Measurements from ENCODE around the gene ZNRF3. TPM values are rescaled to one million over a fixed set of nuclear protein-coding genes. Genes with fewer than 3 reads are reported as not detected.
A peak's percentile ranks its signal among the peaks of the same experiment; 100 is the strongest.

ZNRF3 gene
- total RNA-seq, 4 donors from 2014 or later = 17.2 to 22.8 (median 19.5) TPM

GRCh38 chr22:28918550-28919271 lies 35.3 kb downstream of the ZNRF3 start:
- TF ChIP-seq POLR2A (IDR thresholded peaks at IDR 0.05) (no peak), CTCF (IDR thresholded peaks at IDR 0.05) (no peak)
- no peak overlapping the region for H3K4me3 ChIP-seq (ENCODE audit: low read depth, poor library complexity, severe bottlenecking)
- intact Hi-C loops (cut with DNase I; ENCODE audit: low total_unique reads) = no loop called here
- DNase-seq (ENCODE audit: low spot score in 2 of 2) = peak in 1 of 2 donors; percentile 45
- WGBS, 2 donors = 37 to 57% methylated on average over 6 of the region's 6 CpGs

GRCh38 chr22:28920757-28921584 lies 37.6 kb downstream of the ZNRF3 start:
- intact Hi-C loops (cut with DNase I; ENCODE audit: low total_unique reads) = no loop called here
- DNase-seq (ENCODE audit: low spot score in 2 of 2) = peak in 1 of 2 donors; percentile 76
- no peak overlapping the region for H3K4me3 ChIP-seq (ENCODE audit: low read depth, poor library complexity, severe bottlenecking)
- WGBS, 2 donors = 73 to 78% methylated on average over 7 of the region's 7 CpGs
- TF ChIP-seq CTCF (IDR thresholded peaks at IDR 0.05) = no peak
- no peak for TF ChIP-seq POLR2A (IDR thresholded peaks at IDR 0.05)

DNA sequence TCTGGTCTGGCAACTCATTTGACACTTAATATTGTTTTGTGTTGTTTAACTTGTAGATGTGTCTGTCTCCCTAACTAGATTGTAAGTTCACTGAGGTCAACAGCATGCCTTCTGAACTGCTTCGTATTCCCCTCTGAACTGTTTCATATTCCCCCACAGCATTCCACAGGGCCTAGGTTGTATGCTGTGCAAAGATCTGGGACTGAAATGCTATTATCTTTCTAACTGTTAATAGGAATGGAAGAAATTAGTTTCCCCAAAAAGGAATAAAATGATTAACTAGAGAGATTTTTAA lies 38.2 kb downstream of the ZNRF3 start:
- 67 to 77% methylated on average over 1 of the region's 1 CpG for WGBS, 2 donors
- TF ChIP-seq CTCF (IDR thresholded peaks at IDR 0.05) (no peak), POLR2A (IDR thresholded peaks at IDR 0.05) (no peak)
- peak in 1 of 2 donors; percentile 17 for DNase-seq (ENCODE audit: low spot score in 2 of 2)
- intact Hi-C loops (cut with DNase I; ENCODE audit: low total_unique reads) = no loop called here
- H3K4me3 ChIP-seq (ENCODE audit: low read depth, poor library complexity, severe bottlenecking) = no peak overlapping the region

DNA sequence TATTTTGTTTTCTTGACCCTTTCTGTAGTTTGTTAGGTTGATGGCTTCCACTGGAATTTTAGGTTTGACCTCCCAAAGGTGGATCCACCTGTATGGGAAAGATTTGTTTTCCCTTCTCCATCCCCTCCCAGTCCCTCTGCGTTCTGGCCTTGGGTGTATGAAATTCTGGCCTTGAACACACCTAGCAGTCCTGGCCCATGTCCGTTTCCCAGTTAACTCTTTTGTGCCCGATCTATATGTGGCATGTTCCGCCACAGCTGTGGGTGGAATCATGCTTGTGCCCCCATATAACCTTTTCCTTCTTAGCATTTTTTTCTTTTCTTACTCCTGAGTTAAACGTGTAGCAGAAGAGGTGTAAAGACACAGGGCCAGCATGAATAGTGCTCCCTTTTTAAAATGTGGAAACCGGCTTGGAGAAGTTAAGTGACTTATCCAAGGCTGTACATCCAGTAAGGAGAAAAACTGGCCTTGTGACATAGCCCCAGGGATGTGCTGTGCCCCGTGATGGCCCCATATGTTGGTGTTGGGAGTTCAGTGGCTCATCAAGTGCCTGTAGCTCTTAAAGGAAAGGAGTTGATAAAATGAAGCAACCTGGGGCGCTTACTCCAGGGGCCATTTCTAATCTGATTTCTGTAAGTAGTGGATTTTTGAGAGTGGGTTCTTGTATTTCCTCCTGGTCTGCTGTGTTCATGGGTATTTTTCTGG lies 39.3 kb downstream of the ZNRF3 start:
- intact Hi-C loops (cut with DNase I; ENCODE audit: low total_unique reads) = no loop called here
- TF ChIP-seq POLR2A (IDR thresholded peaks at IDR 0.05) = no peak
- no peak overlapping the region for H3K4me3 ChIP-seq (ENCODE audit: low read depth, poor library complexity, severe bottlenecking)
- WGBS, 2 donors = 47 to 49% methylated on average over 8 of the region's 8 CpGs
- peak in 1 of 2 donors; percentile 42 for DNase-seq (ENCODE audit: low spot score in 2 of 2)

DNA sequence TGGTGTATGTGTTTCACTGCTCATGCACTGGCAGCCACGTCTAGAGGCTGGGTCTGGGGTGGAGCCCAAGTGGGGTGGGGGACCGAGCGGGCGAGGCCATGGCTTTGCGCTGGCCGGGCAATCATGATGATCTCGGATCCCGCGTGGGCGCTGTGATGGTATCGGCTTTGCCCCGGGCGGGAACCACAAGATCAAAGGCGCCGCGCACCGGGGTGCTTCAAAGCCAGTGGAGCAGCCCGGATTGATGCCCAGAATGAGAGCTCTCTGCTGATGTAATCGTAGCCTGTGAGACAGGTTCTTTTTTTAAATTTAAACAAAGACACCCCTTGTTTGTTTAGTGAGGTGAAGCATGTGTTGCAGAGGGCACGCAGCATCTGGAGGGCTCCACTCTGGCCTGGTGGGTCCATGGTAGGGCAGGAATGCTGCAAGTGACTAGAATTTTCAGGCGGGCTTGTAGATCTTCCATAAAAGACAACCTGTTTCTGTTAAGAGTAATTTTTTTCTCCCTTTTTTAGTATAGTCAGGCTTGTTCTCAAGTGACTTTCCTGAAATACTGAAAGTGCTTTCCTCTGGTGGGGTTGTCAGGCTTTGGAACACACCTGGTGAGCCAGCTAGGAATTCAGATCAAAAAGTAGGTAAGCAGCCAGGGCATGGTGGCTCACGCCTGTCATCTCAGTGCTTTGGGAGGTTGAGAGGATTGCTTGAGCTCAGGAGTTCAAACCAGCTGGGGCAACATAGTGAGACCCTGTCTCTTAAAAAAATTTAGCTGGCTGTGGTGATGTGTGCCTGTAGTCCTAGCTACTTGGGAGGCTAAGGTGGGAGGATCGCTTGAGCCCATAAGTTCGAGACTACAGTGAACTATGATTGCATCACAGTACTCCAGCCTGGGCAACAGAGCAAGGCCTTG lies 40.7 kb downstream of the ZNRF3 start:
- 60 to 73% methylated on average over 24 of the region's 24 CpGs for WGBS, 2 donors
- TF ChIP-seq CTCF (IDR thresholded peaks at IDR 0.05) = no peak
- no peak for TF ChIP-seq POLR2A (IDR thresholded peaks at IDR 0.05)
- intact Hi-C loops (cut with DNase I; ENCODE audit: low total_unique reads) = no loop called here
- no peak overlapping the region for H3K4me3 ChIP-seq (ENCODE audit: low read depth, poor library complexity, severe bottlenecking)
- DNase-seq (ENCODE audit: low spot score in 2 of 2) = peak; percentile 34 to 81
